PC-3 (cell line): ENCODE data around the gene OBP2A.

ENCODE experiments used
- EZH2 ChIP-seq: fragments of 300-600 bp; sonication (generic); IDR thresholded peaks from one replicate; pipeline ENCODE4 v1.6.1; 2017; ENCODE audit warnings: antibody characterized with exemption, mild to moderate bottlenecking, low read length; ENCODE audit not compliant: unreplicated experiment
- EZH2phosphoT487 ChIP-seq: fragments of 300-600 bp; sonication (generic); IDR thresholded peaks from 2 replicates; pipeline ENCODE4 v1.6.1; 2018; ENCODE audit warnings: mild to moderate bottlenecking, antibody characterized with exemption, low read length, borderline replicate concordance
- TF ChIP-seq, protein P1 (sequence below): fragments of 300-600 bp; sonication (generic); conservative IDR thresholded peaks from 2 replicates; pipeline ENCODE4 v1.5.1; 2017; ENCODE audit warnings: antibody characterized with exemption, low read depth, mild to moderate bottlenecking, low read length

DNA sequence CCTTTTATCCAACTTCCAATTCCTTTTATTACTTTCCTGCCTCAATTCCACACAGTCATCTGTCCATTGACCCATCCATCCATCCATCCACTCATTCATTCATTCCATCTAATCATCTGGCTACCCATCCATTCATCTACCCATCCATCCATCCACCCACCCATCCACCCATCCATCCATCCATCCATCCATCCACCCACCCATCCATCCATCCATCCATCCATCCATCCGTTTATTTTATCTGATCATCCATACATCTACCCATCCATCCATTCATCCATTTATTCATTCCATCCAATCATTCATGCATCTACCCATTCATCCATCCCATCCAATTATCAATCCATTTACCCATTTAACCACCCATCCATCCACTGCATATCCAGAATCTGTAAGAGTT lies 27.2 kb downstream of the OBP2A start:
- TF ChIP-seq, protein P1, sequence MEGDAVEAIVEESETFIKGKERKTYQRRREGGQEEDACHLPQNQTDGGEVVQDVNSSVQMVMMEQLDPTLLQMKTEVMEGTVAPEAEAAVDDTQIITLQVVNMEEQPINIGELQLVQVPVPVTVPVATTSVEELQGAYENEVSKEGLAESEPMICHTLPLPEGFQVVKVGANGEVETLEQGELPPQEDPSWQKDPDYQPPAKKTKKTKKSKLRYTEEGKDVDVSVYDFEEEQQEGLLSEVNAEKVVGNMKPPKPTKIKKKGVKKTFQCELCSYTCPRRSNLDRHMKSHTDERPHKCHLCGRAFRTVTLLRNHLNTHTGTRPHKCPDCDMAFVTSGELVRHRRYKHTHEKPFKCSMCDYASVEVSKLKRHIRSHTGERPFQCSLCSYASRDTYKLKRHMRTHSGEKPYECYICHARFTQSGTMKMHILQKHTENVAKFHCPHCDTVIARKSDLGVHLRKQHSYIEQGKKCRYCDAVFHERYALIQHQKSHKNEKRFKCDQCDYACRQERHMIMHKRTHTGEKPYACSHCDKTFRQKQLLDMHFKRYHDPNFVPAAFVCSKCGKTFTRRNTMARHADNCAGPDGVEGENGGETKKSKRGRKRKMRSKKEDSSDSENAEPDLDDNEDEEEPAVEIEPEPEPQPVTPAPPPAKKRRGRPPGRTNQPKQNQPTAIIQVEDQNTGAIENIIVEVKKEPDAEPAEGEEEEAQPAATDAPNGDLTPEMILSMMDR = no peak
- TF ChIP-seq EZH2 (no peak), EZH2phosphoT487 (no peak)
